HG03280 (cell line): ENCODE results near the gene PROSER3.

ENCODE experiments used
- ATAC-seq: cut with Tn5 transposase; IDR thresholded peaks from one replicate; pipeline ENCODE4 v1.9.1; 2021; ENCODE audit warnings: mild to moderate bottlenecking, moderate library complexity; ENCODE audit not compliant: unreplicated experiment

PROSER3 gene

DNA sequence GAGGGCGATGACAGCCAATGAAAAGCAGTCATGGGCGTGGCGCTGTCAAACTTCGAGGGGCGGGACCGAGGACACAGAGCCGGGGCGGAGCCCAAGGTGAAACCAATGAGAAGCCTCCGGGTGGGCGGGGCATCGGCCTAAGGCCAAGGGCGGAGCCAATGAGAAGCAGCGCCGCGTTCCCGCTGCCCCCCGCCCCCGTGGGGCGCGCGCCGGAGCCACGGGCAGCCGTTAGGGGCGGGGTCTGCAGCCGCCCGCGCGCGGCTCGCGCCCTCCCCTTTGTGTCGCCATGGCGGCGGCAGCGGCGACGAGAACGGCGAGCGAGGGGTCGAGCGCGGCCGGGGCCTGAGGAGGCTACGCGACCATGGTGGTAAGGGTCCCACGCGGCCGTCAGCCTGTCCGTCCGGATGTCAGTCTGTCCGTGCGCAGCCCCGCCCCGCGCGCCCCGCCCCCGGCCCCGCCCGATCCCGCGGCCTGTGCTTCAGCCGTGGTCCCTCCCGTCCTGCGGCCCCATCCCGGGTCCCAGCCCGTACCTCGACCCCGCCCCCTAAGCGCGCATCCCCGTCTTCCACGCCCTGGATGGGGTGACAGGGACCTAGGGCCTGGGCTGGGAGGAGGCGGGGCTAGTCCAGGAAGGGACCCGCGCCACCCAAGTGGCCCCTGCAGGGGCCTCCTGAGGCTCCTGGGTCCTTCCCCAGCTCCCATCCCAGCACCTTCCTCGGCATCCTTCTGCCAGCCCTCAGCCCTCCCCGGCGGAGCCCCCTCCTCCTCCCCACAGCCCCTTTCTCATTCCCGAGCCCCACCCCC lies 17.5 kb downstream of the PROSER3 start, which contains the start of gene ARHGAP33:
ARHGAP33 (plus strand) TSS at position 267 of the 804 bp plus-strand sequence; CDS start at position 362, 95 bp downstream.
- peak; percentile 92 for ATAC-seq

DNA sequence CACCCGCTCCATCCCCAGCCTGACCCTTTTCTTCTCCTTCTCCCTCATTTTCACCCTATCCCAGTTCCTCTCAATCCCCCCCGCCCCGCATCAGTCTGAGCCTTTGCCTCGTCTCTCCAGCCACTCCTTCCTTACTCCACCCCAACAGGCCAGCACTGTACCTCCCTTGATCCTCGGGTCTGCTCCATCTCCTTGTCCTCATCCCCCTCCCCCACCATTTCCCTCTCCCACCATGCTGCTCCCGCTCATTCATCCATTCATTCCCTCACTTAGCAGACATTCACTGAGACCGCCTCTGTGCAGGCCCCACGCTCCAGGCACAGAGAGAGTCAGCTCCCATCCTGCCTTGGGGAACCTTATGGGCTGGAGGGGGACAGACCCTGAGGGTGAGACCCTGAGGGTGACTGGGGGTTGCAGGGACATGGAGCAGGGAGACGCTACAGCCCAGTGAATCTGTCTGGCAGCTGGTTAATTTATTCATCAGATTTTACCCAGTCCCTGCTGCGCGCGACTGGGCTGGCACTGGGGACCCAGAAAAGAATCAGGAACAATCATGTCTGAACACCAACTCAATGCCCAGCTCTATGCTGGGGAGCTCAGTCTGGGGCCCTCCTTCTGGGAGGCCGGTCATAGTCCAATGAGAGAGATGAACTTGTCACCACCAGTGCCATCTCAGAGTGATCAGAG lies 18.3 kb downstream of the PROSER3 start:
- no peak for ATAC-seq

DNA sequence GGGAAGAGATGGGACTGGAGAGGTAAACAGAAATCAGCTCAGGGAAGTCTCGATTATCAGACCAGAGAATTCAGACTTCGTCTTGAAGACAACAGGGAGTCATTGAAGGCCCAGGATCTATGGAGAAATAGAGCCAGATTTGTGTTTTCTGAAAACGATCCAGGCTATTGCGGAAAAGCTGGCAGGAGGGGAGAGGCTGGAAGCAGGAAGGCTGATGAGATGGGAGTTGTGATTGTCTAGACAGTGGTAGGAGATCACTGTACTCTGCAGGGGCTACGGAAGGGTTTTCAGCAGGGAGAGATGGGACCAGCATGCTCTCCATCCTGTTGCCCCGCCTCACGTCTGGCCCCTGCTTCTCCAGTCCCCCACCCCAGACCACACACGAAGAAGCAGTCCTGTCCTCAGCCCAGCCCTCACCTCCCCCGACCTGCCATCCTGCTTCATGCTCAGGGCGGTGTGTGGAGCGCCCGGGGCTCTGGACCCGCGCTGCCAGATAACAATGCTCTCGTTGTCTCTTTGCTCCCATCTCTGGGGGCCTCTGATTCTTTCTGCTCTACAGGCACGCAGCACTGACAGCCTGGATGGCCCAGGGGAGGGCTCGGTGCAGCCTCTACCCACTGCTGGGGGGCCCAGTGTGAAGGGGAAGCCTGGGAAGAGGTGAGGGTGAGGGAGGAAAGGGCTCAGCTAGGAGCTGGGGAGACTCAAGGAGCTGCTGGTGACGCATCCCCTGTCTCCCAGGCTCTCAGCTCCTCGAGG lies 19.3 kb downstream of the PROSER3 start:
- ATAC-seq: no peak

- no peak for ATAC-seq
Measured at GRCh38 chr19:35777961-35778360, 20.0 kb downstream of the PROSER3 start.

DNA sequence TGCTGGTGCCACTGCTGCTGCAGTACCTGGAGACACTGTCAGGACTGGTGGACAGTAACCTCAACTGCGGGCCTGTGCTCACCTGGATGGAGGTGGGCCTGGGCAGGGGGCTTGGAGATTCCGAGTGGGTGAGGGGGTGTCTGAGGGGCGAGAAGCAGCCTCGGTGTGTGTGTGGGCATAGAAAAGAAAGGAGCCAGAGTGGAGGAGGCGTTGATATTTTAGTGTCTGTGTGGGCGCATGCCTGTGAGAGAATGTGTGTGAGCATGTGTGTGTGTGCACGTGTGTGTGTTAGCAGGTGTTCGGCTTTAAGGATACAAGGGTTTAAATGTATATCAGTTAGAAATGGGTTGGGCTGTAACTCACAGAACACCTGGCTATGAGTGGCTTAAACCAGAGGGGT lies 21.1 kb downstream of the PROSER3 start:
- no peak for ATAC-seq

GRCh38 chr19:35780058-35780457 lies 22.1 kb downstream of the PROSER3 start:
- ATAC-seq: no peak

GRCh38 chr19:35780717-35781116 lies 22.7 kb downstream of the PROSER3 start:
- ATAC-seq: no peak

GRCh38 chr19:35781650-35782049 lies 23.7 kb downstream of the PROSER3 start:
- ATAC-seq: no peak

GRCh38 chr19:35782589-35782988 lies 24.6 kb downstream of the PROSER3 start:
- ATAC-seq: no peak

DNA sequence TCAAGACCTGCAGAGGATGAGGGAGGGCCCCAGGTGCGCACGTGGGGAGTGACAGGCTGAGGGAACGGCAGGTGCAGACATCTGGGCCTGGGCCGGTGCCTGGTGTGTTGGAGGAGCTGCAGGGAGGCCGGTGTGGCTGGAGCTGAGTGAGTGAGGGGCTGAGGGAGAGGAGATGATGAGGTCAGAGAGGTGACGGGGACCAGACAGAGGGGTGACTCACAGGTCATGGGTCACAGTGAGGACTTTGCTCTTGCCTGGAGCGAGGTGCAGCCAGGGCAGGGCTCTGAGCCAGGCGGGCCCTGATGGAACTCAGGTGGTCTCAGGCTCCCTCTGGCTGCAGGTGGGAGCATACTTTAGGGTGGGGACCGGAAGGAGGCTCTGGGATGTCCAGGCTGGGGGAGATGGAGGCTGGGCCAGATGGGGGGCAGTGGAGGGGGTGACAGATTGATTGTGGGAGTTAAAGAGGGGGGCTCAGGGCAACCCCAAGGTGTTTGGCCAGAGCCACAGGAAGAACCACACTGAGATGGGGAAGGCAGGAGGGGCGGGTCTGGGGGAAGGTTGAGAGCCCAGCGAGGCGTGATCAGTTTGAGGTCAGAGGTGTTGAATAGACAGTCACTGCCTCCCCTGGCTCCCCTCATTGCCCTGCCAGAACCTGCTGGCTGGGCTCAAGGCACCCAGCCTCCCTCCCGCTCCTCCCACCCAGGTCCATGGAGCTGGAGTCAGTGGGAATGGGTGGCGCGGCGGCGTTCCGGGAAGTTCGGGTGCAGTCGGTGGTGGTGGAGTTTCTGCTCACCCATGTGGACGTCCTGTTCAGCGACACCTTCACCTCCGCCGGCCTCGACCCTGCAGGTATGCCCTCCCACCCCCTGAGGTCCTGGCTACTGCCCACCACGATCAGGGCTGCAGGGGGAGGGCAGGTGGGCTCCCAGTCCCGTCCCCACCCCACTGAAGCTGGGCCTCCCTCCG lies 25.8 kb downstream of the PROSER3 start:
- no peak for ATAC-seq

DNA sequence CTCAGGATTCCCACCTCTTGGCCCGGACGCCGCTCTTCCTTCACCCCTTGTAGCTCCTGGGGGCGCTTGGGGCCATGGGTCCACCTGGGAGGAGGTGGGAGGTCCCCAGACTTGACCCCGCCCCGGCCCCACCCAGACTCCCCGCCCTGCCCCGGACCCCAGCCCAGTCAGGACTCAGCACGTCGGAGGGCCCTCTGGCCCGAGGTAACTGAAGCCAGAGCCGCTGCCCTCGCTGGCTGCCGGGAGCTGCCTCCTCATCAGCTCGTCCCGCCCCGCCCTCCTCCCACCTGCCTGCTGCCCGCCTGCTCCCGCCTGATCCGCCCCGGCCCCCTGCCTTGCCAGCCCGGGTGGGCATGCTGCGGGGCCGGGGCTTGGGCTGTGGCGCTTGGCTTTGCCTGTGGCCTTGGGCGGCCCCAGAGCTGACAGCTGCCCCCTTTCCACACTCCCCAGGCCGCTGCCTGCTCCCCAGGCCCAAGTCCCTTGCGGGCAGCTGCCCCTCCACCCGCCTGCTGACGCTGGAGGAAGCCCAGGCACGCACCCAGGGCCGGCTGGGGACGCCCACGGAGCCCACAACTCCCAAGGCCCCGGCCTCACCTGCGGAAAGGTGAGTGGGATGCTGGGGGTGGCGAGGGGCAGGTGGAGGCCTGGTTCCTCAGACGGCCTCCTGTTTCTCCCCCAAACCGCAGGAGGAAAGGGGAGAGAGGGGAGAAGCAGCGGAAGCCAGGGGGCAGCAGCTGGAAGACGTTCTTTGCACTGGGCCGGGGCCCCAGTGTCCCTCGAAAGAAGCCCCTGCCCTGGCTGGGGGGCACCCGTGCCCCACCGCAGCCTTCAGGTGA lies 26.7 kb downstream of the PROSER3 start:
- ATAC-seq: no peak

- no peak for ATAC-seq
Measured at GRCh38 chr19:35785339-35785627, 27.3 kb downstream of the PROSER3 start.

DNA sequence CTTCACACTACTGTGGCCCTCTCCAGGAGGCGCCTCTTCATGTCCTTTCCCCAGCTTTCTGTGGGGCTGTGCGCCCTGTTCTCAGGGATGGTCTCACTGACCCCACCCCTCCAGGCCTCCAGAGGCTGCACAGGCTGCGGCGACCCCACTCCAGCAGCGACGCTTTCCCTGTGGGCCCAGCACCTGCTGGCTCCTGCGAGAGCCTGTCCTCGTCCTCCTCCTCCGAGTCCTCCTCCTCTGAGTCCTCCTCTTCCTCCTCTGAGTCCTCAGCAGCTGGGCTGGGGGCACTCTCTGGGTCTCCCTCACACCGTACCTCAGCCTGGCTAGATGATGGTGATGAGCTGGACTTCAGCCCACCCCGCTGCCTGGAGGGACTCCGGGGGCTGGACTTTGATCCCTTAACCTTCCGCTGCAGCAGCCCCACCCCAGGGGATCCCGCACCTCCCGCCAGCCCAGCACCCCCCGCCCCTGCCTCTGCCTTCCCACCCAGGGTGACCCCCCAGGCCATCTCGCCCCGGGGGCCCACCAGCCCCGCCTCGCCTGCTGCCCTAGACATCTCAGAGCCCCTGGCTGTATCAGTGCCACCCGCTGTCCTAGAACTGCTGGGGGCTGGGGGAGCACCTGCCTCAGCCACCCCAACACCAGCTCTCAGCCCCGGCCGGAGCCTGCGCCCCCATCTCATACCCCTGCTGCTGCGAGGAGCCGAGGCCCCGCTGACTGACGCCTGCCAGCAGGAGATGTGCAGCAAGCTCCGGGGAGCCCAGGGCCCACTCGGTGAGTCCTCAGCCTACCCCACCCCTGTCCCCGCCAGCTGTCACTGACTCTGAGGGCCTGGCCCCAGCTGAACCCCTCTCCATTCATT lies 28.6 kb downstream of the PROSER3 start:
- no peak for ATAC-seq

DNA sequence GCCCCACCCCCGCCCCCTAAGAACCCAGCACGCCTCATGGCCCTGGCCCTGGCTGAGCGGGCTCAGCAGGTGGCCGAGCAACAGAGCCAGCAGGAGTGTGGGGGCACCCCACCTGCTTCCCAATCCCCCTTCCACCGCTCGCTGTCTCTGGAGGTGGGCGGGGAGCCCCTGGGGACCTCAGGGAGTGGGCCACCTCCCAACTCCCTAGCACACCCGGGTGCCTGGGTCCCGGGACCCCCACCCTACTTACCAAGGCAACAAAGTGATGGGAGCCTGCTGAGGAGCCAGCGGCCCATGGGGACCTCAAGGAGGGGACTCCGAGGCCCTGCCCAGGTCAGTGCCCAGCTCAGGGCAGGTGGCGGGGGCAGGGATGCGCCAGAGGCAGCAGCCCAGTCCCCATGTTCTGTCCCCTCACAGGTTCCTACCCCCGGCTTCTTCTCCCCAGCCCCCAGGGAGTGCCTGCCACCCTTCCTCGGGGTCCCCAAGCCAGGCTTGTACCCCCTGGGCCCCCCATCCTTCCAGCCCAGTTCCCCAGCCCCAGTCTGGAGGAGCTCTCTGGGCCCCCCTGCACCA lies 29.3 kb downstream of the PROSER3 start:
- ATAC-seq: no peak

- ATAC-seq: no peak
Measured at GRCh38 chr19:35788205-35788960, 30.4 kb downstream of the PROSER3 start.

DNA sequence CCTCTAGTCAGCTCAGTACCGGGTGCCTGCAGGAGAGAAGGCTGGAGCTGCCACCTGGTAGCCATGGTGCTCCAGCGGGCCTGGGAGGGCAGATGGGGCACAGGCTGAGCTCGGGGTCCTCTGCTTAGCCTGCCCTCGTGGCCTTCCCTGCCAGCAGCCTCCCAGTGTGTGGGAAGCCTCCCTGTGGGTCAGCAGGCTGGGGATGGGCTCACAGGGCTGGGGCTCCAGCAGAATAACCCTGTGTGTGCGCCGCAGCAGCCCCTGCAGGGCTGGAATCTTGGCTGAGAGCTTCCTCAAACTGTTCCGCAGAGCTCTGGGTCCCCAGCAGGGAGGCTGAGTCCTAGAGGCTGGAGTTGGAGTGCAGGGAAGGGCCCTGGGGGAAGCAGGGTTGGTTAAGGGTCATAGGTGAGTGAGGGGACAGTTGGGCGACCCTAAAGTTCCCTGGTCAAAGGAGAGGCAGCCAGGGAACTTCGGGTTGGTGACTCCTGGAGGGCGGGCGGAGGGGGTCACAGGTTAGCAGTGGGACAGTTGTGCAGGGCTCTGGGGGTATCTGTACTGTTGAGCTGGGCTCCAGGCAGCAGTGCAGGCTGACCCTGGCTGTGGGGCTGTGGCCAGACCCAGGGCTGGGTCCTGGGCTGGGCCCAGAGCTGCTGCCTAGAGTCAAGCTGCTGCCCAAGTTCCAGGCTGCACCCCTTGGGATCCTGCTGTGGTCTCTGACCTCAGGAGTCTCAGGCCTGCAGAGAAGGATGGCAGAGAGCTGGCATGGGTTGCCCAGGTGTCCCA lies 31.4 kb downstream of the PROSER3 start:
- ATAC-seq: no peak
